HG03575 (cell line): Measurements from ENCODE around the gene A2M.

Source experiments
- ATAC-seq: cut with Tn5 transposase; IDR thresholded peaks from one replicate; pipeline ENCODE4 v1.9.1; 2021; ENCODE audit not compliant: unreplicated experiment, insufficient number of reproducible peaks, low FRiP score; ENCODE audit errors: extremely low read depth

A2M gene

DNA sequence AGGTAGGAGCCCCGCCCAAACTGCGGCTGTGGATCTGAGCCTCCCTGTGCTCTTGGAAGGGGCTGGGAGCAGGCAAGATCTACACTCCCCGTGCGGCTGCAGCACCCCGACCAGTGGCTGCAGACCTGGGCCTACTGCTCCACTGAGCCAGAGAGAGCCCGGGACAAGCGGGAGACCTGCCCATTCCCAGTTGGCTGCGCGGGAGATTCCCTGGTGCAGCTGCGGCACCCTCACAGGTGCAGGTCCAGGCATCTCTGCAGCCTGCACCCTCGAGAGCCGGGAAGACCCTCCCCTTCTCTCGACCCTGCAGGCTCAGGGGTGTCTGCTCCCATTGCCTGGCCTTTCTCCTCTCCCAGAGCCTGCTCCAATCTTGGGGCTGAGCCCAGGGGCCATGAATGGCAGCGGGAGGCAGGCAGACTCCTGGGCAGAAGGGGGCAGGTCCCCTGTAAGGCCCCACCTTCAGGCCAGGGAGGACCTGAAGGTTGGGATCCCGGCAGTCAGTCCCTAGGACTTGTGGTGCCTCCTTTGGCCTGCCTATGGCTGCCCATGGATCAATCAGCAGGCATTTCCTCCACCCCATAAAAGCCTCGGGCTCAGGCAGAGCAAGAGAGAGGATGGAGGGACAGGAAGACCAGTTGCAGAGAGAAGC lies 8.8 kb upstream of the A2M start:
- no peak for ATAC-seq

DNA sequence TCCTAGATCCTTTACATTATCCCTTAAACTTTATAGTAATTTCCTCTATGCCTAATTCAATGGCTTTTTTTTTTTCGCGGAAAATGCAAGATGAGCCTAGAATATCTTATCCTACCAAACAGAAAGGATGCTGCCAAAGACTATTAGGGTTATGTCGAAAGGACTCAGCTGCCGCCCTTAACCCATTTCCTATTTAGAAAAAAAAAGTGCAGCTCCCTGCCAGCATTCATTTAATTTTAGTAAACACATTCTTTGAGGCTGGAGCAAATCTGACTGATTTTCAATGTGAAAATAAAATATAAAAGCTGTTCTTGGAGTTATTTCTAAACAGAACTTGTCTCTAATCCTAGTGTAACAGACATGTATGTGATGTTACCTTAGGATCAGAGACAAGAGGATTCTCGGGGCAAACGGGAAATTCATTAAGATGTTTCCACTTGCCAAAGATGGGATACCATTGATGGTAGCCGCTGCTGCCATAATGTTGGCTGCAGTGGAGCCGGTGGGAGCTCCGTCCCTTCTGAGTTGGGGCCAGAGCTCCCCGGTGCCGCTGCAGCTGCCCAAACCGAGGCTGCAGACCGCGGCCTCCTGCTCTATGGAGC lies 8.2 kb upstream of the A2M start:
- no peak for ATAC-seq

DNA sequence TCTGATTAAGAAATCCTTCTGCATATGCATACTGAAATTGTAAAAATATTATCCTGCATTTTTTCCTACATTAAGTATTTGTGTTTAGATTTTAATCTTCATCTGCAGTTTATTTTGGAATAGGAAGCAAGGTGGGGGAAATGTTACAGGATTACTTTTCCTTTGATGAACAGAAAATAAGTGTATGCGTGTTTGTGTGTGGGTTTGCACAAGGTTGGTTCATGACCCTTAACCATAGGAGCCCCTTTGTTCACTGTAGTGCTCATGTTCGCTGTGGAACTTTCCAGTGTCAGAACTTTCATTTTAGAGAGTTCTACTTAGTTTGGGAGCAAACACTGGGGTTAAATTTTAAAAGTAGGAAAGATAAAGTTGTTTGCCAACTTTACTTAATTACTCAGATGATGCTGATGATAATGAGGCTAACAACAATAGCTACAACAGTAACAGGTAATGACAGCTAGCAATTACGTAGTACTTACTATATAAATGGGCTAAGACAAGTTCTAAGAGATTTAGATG lies 6.4 kb upstream of the A2M start:
- ATAC-seq = no peak

DNA sequence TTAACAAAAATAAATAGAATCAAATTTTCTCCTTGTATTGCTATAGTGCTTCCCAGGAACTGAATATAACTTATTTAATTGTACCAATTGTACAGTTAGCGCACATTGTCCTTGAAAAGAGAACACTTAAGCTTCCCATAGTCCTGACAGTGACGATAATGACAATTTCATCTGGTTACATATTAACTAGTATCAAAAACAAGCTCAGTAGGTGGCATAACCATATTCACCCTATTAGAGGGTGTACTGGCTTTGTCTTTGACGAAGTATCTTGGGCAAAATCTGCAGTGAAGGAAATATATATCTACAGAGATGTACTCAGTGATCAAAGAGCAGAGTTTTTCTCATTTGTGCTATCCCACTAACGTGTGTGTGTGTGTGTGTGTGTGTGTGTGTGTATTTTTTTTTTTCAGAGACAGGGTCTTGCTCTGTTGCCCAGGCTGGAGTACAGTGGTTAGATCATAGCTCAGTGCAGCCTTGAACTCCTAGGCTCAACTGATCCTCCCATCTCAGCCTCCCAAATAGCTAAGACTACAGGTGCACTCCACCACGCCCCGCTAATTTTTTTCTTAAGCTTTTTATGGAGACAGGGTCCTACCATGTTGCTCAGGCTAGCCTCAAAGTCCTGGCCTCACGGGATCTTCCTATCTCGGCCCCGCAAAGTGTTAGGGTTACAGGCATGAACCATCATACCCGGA lies 4.9 kb upstream of the A2M start:
- no peak for ATAC-seq

DNA sequence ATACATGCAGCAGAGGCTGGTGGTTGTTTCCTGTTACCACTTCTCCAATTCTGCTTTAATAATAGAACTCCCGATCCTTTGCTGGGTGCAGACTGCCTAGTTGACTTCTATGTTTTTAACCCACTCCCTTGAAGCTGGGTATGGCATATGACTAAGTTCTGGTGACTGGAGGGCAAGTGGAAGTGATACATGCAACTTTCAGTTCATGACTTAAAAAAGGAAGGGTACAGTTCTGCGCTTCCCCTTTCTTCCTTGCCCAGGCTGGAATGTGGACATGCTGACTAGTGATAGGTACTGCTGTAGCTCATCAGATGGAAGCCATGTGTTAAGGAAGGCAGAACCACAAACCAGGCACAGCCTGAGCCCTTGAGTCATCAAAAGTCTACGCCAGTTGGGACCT lies 2.4 kb upstream of the A2M start:
- peak; percentile 54 for ATAC-seq

DNA sequence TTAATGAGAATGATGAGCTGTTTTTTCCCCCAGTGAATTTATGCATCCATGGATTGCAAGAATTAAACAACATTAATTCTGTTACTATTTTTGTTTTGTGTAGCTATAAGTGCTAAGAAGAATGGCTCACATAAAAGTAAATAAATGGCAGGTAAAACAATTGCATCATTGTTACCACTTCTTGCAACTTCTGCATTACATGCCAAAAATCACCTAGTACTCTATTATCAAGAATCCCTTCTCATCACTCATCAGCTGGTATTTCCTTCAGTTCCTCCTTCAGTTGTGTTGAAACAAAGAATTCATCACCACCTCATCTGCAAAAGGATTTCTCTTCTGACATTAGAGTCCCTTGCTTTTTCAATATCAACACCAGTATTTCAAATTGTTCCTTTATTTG lies 773 bp downstream of the A2M start:
- ATAC-seq = no peak

DNA sequence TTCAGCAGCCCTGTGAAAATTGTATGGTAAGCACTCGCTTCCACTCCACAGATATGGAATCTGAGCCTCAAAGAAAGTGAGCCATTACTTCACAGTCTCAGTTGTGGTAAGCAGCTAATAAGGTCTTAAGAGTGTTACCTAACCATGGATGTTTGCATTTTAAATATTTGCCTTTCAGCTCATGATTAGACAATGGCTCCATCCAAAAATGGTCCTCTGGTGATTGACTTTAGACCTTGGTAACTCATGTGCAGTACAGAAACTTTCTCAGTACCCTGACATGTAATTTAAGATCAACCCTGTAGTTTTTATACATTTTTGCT lies 1.8 kb downstream of the A2M start:
- no peak for ATAC-seq

DNA sequence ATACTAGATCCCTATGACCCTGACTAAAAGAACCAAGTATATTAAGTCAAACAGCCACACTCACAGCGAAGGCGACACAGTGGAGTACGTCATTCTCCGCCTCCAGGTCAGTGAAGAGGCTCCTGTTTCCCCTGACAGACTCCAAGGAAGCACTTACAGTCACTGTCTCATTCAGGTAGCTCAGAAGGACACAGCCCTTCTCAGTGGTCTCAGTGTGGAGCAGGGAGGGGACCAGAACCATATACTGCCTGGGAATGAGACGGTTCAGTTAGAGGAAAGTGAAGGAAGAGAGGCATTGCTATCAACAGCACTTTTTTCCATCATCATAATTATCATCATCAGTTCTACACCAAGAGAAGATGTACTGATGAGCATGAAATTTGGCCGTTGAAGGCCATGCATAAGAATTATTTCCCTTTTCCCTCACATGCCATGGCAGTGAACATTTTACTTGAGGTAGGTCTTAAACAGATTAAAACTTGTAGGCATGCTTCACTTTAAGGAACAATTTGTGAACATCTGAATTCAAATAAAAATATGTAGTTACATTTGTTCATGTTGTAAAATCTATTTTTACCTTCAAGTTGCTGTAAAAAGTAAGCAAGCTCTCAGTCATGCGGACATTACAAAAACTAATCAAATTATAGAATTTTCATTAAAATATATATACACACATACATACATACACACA lies 2.3 kb downstream of the A2M start:
- no peak for ATAC-seq

DNA sequence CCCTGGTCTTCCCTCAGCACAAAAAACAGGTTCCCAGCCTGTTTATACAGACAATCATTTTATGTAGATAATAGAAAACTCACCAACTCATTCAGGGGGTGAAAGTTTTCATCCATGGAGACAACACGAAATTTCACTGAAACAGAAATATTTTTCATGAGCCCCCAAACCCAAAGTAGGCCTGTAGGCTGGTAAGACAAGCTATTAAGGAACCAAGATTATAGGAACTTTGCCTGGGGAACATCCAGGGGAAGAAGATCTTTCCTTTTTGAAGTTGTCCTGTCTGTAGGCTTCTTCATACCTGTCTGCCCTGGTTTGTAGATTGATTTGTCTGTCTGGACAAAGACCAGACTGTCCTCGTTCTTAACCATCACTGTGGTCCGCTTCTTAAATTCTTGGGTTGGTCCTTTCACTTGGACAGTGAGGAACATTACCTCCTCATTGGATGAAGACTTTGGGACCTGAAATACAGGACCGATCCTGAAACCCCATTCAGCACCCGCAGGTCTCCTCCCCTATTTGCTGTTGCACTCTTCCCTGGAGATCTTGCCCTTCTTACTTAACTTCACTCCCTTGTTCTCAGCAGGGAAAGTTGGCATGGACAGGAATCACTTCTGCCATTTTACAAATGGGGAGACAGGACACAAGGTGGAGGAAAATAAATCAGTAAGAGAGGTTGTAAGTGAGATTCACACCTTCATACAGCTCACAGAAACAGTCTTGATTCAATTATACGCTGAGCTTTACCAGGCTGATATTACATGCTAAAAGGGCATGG lies 3.5 kb downstream of the A2M start:
- ATAC-seq = no peak

DNA sequence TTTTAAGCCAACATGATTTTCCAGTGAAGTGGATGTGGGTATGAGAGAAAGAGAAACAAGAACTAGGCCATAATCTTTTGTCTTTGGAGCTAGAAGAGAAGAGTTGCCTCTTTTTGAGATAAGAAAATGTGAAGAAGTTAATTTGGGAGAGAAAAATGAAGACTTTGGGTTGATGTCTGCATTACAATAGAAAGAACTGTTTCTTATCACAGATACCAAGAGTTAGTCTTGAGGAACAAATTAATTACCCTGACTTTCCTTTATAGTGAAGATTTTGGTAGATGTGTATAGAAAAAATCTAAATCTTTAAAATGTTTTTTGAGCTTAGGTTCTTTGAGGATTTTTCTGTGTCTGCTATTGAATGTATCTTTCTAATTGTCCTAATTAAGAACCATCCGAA lies 4.2 kb downstream of the A2M start:
- ATAC-seq = no peak

DNA sequence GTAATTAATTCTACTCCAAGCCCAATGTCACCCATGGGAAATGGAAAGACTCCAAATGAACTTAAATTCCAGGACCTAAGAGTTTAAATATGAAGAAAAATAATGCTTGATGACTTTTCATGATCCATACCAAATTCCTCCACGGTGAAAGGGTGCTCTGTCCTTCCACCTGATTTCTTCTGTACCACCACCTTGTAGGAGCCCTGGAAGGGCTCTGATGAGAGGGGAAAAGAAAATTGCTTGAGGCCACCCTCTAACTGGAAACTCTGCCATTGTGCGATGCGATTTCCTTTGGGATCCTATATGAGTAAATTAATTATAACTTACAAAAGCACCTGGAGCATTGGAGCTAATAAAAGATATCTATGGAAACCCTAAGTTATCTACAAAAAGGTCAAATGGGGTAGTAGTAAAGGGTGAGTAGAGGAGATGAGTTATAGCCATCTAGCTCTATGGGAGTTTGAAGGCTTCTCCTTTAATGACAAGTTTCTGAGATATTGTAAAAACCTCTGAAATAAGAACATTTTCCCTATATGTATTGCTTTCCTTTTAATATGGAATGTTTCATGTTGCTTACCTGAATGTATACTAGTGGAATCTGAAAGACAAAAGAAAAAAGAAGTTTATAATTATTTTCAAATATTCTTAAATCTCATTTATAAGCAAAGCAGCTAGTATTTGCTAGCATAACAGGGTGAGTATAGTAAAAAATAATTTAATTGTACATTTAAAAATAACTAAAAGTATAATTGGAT lies 5.8 kb downstream of the A2M start:
- ATAC-seq = no peak

DNA sequence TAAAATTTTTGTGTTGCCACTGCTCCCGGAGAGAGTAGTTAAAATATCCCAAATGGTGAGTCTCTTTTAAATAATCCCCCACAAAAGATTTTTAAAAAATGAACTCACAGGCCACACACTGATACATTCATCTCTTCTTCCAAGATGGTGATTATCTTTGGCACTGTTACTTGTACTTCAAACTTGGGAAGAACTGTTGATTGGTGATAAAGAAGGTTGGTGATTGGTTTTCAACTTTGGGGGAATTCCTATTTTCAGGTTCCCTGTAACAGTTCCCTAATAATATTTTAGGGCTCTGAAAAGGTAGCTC lies 6.6 kb downstream of the A2M start:
- ATAC-seq = no peak

DNA sequence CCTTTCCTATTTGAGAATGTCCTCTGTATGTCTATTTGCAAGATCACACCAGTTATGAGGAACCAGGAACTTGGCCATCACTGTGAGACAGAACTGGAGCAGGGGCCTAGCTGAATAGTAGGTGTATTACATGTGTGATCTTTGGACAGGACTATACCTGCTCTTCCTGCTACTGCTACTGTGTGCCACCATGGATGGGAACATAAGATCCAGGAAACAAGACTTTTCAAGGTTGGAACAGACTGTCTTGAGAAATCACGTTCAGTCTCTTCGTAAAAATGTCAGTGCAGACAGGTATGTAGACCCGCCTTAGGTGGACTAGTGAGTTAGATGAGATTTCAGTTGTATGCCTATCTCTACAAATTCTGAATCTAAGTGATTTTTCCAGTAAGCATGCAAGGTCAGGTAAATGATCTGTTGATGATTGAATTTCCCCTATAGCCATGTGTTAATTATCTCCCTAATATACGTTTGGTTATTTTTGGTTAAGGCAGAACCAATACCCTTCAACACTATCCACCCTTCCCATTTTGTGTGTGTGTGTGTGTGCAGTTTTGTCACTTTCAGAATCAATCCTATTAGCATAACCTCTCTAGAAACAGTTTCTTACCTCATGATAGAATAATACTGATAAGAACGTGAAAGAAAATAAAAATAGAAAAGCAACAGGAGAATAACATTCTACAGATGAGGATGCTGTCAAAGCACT lies 7.1 kb downstream of the A2M start:
- ATAC-seq = no peak

DNA sequence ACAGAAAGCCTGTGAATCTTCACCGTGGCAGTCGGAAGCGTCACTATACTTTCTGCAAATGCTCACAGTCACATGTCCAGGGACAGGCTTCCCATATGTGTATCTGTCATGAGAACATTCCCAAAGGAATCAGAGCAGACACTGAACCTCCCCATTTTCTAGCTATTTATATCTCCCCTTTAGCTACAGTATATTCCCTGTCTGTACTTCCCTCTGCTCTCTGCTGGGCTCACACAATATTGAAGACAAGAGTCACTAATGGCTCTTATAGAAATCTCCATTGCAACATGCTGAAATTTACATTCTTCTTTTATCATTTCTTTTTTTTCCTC lies 8.2 kb downstream of the A2M start:
- no peak for ATAC-seq

DNA sequence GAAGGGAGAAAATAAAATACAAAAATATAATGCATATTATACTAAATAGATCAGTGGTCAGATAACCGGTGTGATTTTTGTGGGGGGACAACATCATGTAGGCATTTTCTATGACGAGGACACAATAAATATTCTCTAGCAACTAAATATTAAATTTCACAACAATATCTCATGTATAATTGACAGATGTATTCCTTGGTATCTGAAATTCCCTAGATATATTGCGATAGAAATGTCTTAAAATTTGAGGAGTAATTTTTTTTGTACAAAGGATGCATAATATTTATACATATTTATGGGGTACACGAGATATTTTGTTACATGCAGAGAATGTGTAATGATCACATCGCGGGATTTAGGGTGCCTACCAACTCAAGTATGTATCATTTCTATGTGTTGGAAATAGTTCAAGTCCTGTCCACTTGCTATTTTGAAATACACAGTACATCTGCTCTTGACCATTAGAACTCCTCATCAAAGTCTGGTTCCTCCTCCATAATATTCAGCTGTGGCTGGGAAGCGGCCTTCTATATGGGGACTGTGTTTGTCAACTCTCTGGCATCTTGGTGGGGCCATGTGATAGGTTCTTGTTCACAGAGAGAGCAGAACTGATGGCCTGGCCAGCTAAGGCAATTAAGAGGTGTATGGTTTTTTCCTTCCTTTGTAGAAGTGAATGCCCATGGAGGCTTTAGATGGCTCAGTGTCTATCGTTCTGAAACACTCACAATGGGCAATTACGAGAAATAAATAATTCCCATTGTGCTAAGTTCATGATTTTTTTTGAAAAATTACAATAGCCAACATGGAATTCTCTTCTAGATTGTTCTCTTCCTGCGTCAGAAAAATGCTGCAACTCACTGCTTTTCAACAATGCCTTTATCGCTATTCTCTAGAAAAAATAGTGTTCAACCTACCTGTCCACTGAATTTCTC lies 8.8 kb downstream of the A2M start:
- no peak for ATAC-seq

DNA sequence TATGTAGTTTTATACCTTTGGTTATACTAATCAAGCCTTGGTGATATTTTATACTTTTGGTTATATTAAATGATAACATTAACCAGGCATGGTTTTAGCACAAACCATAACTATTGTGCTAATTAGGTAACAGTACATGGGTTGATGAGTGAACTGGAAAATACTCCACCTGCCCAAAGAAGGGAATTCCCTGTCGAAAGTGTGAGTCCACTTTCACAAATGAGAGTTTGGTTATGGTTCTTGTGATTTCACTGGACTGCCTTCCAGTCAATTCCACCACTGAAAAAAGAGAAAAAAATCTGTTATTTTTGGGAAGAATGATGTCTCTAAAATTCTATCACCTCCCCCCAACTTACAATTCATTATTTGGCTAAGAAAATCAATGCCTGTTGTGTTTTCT lies 9.7 kb downstream of the A2M start:
- ATAC-seq = no peak

DNA sequence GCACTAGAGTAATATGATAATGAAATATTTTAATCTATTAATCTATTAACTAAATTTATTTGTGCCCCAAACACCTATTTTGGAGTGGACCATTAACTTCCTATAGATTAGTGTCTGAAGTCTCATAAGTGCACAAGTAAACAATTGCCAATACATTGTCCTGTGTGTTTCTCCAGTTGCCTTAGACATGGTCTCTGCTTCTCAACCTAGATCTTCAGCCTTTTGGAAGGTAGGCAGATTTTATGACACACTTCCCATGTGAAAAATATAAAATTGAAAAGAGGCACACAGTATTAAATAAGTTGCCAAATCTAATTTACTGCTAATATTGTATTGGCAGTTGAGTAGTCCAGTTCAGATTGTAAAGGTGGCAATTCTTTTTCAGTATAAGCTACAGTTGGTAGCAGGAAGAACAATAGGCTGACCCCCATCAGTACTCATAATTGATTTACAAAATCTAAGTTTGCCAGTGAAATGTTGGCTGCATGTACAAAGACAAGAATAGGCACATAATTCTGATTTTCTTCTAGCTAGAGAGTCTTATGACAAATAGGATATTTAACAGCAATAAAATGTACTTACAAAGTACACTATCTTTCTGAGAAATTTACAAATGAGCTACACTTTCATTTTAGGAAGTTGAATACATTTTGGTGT lies 10.8 kb downstream of the A2M start:
- ATAC-seq = no peak
